T follicular helper cell (primary cell): Measurements from ENCODE around the gene CLEC16A.

ENCODE experiments used
- DNase-seq: peaks from one replicate; pipeline ENCODE4 v3.0.0-alpha.2; 2020; ENCODE audit warnings: low read depth

The CLEC16A gene

GRCh38 chr16:11038777-11039176 lies 94.4 kb downstream of the CLEC16A start:
- no peak for DNase-seq

- no peak for DNase-seq
These were observed 95.4 kb downstream of the CLEC16A start for GRCh38 chr16:11039726-11040125.

GRCh38 chr16:11042191-11042590 lies 97.8 kb downstream of the CLEC16A start:
- no peak for DNase-seq

GRCh38 chr16:11045441-11045840 lies 101.1 kb downstream of the CLEC16A start:
- DNase-seq = no peak

GRCh38 chr16:11045846-11046245 lies 101.5 kb downstream of the CLEC16A start:
- DNase-seq = no peak

GRCh38 chr16:11046382-11046931 lies 102.1 kb downstream of the CLEC16A start:
- DNase-seq = no peak

- no peak for DNase-seq
These were observed 102.7 kb downstream of the CLEC16A start for GRCh38 chr16:11047057-11047456.

- no peak for DNase-seq
These were observed 103.8 kb downstream of the CLEC16A start for GRCh38 chr16:11047939-11048800.

- no peak for DNase-seq
These were observed 105.2 kb downstream of the CLEC16A start for GRCh38 chr16:11049396-11050059.

GRCh38 chr16:11050536-11050935 lies 106.2 kb downstream of the CLEC16A start:
- DNase-seq = no peak

GRCh38 chr16:11050944-11051343 lies 106.6 kb downstream of the CLEC16A start:
- no peak for DNase-seq

- no peak for DNase-seq
These were observed 107.1 kb downstream of the CLEC16A start for GRCh38 chr16:11051430-11051829.

GRCh38 chr16:11051879-11052808 lies 107.8 kb downstream of the CLEC16A start:
- DNase-seq = no peak

- DNase-seq = no peak
These were observed 109.6 kb downstream of the CLEC16A start for GRCh38 chr16:11053916-11054460.

GRCh38 chr16:11056090-11056992 lies 112.0 kb downstream of the CLEC16A start:
- DNase-seq = no peak

GRCh38 chr16:11056993-11057649 lies 112.8 kb downstream of the CLEC16A start:
- DNase-seq = no peak

GRCh38 chr16:11057711-11058345 lies 113.5 kb downstream of the CLEC16A start:
- DNase-seq = no peak

GRCh38 chr16:11058832-11059231 lies 114.5 kb downstream of the CLEC16A start:
- no peak for DNase-seq

GRCh38 chr16:11059588-11059987 lies 115.2 kb downstream of the CLEC16A start:
- DNase-seq = no peak
